ENCODE results near the gene MIF. TPM values are rescaled to one million over a fixed set of nuclear protein-coding genes. Genes with fewer than 3 reads are reported as not detected.
"Not testable (repeated sequence)": the region's sequence is repeated elsewhere in the genome, so short reads cannot be mapped to it uniquely, and the experiment has no call there.

Gene MIF
- 153 and 274 TPM in 2 replicates for total RNA-seq

DNA sequence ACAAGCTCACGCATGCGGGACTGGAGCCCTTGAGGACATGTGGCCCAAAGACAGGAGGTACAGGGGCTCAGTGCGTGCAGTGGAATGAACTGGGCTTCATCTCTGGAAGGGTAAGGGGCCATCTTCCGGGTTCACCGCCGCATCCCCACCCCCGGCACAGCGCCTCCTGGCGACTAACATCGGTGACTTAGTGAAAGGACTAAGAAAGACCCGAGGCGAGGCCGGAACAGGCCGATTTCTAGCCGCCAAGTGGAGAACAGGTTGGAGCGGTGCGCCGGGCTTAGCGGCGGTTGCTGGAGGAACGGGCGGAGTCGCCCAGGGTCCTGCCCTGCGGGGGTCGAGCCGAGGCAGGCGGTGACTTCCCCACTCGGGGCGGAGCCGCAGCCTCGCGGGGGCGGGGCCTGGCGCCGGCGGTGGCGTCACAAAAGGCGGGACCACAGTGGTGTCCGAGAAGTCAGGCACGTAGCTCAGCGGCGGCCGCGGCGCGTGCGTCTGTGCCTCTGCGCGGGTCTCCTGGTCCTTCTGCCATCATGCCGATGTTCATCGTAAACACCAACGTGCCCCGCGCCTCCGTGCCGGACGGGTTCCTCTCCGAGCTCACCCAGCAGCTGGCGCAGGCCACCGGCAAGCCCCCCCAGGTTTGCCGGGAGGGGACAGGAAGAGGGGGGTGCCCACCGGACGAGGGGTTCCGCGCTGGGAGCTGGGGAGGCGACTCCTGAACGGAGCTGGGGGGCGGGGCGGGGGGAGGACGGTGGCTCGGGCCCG, at the start of gene MIF:
TSS of gene MIF (plus strand) at position 439 of the 765 bp plus-strand sequence. CDS start at position 531, 92 bp downstream.
- DNase-seq: peak; percentile 95

DNA sequence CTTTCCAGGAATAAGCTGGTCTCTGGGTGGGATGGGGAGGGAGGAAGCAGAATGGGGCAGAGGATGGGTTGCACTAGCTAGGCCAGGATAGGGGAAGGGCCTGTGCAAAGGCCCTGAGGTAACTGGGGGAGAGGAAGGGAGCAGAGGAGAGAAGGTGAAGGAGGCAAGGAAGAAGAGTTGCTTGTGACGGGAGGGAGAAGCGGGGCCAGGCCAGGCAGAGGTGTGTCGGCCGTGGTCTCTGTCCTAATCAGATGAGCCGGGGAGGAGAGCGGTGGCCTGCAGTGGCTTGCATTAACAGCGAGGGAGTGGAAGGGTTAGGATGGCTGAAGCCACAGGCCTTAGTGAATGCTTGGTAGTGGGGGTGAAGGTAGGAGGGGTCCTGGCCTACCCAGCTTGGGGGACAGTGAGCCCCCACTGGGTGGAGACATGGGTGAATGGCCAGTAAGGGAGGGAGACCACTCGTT, 49.4 kb upstream of the MIF start:
- no peak for DNase-seq

DNA sequence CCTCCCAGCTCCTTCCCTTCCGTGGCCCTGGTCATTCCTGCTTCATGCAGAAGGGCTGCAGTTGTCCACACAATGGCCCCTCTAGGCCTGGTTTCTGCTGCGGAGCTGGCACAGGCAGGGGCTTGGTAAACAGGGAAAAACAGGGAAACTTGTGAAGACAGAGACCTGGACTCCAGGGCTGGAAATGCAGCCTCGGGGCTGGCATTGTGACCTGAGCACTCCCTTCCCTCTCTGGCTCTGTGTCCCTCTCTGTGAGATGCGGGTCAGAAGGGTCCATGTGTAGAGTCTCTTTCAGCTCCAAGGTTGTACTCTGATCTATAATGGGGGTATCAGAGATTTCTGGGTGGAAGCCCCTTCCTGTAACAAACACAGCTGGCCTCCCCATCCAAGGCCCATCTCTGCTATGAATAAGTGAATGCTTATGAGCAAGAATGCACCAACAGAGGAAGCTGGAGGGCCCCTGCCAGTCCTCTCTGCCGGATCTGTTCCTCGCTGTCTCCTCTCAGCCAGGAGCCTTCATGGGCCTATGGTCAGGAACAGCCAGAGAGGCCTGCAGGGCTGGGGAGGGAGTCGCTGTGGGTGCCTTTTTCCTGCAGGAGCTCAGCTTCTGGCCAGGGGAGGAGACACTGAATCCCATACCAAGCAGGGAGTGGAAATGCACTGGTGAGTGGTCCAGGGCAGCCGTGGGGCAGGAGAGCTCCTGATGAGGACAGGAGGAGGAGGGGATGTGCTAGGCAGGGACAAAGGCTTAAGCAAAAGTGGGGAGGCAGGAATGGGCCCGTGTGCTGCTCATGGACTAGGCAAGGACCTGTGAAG, 48.7 kb upstream of the MIF start:
- no peak for DNase-seq

DNA sequence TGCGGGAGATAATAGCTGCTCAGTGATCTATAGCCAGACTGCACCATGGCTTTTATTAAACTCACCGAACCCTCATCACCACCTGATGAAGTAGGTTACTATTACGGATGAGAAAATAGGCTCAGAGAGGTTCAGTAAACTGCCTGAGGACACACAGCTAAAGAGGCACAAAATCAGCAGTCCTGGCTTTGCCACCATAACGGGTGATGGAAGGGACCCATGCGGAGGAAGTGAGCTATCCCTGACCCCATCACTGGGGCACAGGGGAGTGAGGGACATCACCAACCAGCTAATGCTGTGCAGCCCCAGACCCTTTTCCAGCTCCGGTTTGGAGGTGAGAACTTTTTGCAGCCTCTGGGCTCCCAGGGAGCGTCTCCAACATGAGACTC, 48.1 kb upstream of the MIF start:
- no peak for DNase-seq

DNA sequence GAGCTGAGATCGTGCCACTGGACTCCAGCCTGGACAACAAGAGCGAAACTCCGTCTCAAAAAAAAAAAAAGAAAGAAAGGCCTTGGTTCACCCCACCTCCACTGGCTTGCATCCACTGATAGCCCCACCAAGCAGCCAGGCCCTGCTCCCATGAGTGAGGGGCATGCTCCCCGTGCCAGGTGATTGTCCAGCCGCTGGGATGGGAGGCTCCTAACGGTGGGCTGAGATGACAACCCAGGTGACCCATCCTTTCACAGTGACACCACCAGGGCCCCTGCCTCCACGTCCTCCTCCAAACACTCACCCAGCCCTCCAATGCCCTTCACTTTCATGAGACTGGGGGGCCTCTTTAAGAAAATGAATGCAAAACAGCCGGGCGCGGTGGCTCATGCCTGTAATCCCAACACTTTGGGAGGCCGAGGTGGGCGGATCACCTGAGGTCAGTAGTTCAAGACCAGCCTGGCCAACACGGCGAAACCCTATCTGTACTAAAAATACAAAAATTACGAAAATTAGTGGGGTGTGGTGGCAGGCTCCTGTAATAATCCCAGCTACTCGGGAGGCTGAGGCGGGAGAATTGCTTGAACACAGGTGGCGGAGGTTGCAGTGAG, 46.8 kb upstream of the MIF start:
- DNase-seq: no peak

DNA sequence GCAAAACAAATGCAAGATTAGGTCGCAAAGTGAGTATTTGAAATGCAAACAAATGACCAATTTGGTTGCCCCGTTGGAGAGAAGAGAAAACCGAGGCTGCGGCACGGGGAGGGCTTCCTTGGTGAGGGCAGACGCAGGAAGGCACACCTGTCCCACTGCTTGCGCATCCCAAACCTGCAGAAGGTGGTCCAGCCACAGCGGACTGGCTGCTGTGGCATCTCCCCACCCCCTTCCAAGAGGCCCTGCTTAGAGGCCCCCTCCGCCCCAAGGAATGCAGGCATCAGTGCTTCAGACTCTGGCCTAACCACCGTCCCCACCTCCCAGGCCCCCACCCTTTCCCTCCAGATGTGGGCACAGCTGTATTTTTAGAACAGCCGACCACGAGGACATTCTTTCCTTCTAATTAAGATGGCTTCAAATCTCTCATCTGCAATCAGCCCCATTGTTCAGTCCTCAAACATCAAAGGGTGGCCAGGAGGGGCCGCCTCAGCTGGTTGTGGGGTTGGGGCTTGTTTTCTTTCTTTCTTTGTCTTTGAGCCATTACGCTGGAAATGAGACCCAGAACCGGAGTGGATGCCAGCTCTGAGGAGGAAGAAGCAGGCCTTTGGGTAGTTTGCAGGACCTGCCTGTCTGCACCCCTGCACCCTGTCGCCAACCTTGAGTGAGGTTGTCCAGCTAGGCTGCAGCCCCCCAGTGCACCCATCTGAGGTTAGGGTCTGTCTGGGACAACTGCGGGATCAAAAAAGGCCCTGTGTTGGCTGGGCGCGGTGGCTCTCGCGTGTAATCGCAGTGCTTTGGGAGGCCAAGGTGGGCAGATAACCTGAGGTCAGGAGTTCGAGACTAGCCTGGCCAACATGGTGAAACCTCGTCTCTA, 46.0 kb upstream of the MIF start:
- DNase-seq: no peak

DNA sequence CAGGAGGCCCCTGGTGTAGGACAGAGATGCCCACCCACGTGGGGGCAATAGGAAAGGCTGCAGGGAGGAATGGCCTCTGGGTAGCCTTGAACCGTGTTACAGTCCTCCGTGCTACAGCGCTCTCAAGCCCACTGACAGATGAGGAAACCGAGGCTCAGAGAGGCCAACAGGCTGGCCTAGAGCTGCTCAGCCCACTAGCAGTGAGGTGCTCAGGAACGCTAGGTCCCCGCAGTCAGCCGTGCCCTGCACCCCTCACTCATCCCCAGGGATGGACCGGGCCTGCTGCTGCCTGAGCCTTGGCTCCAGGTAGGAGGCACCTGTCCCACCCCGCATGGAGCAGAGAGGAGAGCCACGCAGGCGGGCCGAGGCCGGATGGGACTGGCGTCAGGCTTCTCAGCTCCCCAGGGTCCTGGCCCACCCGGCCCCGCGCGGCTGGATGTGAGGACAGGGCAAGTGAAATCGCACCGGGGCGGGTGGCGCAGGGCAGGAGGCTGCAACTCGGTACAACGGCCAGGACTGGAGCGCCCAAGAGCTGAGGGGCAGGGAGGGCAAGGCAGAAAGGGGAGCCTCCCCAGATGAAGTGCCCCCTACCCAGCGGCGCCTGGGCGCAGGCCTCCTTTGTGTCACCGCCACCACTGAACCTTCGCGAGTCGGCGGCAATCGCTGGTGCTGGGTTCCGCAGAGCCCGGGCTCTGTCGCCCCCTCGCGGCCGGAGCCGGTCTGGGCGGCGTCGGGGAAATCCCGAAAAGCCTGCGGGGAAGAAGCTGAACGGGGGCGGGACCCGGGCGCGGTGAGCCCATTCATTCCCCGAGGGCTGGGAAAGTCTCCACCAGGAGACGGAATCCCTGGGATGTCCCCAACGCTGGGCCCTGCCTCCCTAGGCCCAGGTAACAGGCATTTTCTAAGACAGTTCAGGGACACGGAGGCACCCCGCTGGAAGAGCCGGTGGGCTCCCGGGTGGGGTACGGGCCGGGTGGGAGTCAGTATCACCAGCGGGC, 44.9 kb upstream of the MIF start:
- DNase-seq: peak; percentile 79

DNA sequence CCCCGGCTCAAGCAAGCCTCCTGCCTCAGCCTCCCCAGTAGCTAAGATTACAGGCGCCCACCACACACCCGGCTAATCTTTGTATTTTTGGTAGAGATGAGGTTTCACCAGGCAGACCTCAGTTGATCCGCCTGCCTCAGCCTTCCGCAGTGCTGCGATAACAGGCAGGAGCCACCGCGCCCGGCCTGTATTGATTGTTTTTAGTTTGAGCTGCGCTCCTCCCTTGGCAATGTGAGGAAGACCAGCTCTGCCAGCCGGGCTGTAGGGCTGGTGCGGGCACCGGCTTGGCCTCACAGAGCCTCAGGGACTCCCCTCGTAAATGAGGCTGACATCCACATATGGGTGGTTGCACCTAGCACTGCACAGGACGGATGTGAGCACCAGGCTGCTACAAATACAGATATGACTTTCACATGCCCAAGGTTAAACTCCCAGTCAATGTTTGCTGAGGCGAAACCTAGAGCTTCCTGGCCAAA, 44.0 kb upstream of the MIF start:
- no peak for DNase-seq

DNA sequence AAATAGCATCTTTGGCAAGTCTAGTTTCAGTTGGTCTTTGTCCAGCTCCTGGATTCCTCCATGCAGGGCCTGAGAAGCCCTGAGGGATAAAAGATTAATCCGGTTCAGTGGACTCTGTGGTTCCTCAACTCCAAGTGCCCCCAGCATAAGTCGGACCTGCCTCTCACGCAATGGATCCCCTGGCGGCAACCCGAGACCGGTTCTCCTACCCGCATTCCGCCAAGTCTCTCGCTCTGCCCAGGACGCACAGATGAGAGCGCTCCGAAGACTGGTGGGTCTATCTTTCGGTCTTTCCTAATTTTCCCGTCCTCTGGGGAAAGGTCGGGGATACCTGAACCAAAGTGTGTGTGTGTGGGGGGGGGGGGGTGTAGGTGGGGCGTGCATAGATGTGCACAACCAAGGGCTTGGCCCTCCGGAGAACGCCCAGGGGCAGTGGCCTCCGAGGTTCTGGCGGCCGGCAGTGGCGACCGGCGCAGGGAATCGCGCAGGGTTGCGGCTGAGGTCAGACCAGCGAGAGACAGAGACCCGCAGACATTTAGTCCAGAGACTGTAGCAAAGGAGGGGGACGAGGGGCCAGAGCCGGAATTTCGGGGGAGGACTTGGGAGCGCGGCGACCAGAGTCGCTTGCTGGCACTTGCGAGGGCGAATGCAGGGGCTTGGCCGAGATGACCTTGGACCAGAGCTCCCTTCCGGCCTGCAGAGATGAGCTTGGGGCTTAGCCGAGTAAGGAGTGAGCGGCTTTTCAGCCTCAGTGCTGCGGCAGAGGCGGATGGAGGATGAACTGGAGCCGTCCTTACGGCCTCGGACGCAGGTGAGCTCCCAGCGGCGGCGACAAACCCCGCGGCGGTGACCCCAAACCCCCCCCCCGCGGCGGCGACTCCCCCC, 37.2 kb upstream of the MIF start:
- DNase-seq: peak; percentile 19

DNA sequence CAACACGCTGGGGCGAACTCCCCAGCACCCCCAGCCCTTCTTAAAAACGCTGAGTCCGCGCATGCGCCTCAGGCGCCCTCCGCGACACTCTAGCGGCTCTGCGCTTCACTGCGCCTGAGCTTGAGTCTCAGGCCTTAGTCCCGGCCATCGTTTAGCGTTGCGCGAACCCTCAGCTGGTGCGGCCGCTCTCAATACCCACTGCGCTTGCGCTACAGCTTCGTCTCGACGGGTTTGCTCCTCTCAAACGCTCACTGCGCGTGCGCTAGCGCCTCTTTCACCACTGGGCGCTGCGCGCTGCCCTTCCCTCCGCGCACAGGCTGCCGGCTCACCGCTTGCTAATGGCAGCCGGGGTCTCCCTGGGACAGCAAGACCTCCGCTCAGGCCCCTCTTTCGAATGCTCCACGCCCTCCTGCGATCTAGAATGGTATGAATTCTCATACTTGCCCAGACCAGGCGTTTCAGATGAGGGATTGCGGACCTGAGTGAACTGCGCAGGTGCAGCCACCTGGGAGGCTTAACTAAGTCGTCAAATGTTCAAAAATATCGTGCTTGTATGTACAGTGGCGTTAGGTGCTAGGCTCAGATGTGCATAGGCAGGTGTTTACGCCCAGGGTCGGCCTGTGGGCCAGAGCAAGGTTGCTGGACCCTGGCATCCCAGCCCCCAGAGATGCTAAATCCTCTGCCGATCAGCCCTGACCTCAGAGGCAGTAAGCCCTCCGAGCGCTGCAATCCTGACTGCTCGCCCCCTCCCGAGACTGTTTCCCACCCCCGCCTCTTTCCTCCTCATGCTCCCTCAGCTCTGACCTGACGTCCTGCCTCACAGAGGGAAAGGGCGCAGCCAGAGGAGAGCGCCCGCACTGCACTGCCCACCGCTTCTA, 36.3 kb upstream of the MIF start, which contains the start of gene SLC2A11:
TSS of gene SLC2A11 (plus strand) at position 270 of the 878 bp plus-strand sequence. CDS start at position 395, 125 bp downstream.
- DNase-seq: peak; percentile 98

DNA sequence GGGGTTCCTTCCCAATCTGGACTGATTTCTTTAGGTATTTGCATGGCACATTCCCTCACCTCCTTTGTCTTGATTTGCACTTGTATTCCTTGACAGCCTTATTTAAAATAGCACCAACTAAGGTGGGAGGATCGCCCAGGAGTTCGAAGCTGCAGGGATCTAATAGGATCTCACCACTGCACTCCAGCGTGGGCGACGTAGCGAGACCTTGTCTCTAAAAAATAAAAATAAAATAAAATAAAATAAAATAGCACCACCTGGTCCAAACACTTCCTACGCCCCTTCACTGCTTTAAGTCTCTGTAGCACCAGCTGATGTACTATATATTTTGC, 35.7 kb upstream of the MIF start:
- DNase-seq: no peak

DNA sequence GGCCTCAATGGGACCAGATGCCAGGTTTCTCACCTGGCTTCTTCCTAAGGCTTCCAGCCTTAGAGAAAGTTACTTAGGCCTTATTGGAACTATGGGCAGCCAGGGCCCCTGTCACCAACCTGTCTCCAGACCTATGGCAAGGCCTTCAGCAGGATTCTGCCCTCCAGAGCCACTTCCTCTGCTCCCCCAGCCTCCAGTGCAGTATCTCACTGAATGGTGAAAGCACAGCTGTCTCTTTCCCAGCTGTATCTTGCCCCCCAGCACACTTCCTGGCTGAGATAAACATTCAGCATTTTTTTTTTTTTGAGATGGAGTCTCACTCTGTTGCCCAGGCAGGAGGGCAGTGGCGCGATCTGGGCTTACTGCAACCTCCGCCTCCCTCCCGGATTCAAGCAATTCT, 35.0 kb upstream of the MIF start:
- DNase-seq: no peak

DNA sequence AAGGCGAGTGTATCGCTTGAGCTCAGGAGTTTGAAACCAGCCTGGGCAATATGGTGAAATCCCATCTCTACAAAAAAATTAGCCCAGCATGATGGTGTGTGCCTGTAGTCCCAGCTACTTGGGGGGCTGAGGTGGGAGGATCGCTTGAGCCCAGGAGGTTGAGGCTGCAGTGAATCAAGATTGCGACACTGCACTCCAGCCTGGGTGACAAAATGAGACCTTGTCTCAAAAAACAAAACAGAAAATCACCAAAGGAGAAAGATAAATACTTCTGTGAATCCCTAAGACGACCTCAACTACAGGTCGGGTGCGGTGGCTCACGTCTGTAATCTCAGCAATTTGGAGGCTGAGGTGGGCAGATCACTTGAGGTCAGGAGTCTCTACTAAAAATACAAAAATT, 34.0 kb upstream of the MIF start:
- not testable (repeated sequence) for DNase-seq

DNA sequence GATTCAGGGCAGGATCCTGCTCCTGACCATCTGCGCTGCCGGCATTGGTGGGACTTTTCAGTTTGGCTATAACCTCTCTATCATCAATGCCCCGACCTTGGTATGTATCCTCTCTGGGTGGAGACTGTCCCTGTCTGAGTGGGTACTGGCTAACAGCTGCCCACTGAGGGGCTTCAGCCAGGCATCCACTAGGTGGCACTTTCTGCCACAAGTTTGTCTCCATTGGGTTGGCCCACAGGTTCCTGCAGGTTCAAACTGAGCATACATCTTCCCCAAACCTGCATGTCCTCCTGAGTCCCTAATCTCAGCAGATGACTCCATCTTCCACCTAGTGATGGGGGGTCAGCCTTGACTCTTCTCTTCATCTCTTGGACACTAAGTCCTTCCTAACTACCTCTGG, 32.1 kb upstream of the MIF start:
- DNase-seq: peak; percentile 78

DNA sequence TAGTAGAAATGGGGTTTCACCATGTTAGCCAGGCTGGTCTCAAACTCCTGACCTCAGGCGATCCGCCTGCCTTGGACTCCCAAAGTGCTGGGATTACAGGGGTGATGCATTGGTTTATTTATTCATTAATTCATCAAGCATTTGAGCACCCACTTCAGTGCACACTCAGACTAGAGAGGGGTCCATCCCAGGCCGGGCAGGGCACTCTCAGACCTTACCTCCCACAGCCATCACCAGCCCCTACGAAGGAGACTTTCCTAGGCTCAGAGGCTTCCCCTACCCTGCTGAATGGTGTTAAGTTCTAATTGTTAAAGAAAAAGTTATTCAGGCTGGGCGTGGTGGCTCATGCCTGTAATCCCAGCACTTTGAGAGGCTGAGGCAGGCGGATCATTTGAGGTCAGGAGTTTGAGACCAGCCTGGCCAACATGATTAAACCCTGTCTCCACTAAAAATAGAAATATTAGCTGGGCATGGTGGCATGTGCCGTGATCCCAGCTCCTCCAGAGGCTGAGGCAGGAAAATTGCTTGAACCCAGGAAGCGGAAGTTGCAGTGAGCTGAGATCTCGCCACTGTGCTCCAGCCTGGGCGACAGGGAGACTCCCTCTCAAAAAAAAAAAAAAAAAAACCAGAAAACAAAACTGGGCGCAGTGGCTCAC, 29.6 kb upstream of the MIF start:
- not testable (repeated sequence) for DNase-seq

DNA sequence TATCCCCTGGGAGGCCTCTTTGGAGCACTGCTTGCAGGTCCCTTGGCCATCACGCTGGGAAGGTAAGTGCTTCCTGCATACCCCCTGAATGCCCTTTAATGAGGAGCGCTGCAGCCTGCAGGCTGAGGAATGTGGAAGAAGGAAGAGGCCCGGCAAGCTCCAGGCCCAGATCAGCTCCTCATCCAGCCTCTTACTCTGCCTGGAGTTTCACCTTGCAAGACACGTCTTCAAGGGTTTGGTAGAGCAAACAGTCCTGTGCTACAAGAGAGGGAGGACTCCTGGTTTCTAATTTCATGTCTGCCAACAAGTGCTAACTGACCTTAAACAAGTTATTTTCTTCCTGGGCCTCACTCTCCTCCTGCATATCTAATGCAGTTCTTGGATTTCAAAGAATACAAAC, 25.6 kb upstream of the MIF start:
- no peak for DNase-seq

DNA sequence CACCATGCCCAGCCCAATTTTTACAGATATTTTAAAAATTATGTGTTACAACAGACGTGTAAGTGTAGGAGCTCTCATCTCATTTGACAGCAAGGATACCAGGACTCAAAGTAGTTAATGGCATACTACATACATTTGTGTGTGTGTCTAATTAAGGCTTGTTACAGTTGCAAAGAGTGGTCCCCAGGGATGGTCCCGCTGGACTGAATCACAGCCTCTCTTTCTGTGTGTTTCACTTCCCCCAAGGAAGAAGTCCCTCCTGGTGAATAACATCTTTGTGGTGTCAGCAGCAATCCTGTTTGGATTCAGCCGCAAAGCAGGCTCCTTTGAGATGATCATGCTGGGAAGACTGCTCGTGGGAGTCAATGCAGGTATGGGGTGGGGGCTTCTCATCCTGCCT, 19.3 kb upstream of the MIF start:
- DNase-seq: no peak

DNA sequence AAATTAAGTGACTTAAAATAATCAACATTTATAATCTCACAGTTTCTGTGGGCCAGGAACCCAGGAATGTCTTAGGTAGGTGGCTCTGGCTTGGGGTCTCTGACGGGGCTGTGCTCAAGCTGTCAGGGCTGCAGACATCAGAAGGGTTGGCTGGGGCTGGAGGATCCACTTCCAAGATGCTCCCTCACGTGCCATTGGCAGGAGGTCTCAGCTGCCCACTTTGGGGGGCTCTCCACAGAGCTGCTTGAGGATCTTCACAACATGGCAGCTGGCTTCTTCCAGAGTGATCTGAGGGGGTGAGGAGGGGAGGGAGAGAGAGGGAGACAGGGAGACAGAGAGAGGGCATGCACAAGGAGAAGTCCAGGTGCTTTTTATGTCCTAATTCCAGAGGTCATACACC, 18.4 kb upstream of the MIF start:
- no peak for DNase-seq
